OCI-LY7 (cell line): Measurements from ENCODE around the gene UGT1A3. TPM values are rescaled to one million over a fixed set of nuclear protein-coding genes. Genes with fewer than 3 reads are reported as not detected.

ENCODE experiments used
- BruUV-seq: library from RNA; stranded (reverse); fragments of 400-500 nt; replicated peaks from 2 replicates; lab custom pipeline; 2021; lab: Mats Ljungman, UMichigan
- CTCF ChIA-PET: fragments of 300-600 bp; sonication (Branson Sonifier 250); formaldehyde crosslinking; loops from one replicate; lab custom pipeline; 2022; ENCODE audit warnings: antibody characterized with exemption; ENCODE audit not compliant: unreplicated experiment; lab: Charles Lee
- POLR2A ChIA-PET: fragments of 300-600 bp; sonication (Branson Sonifier 250); formaldehyde crosslinking; loops from one replicate; lab custom pipeline; 2022; ENCODE audit warnings: antibody characterized with exemption; lab: Charles Lee
- DNase-seq: peaks from one replicate; pipeline ENCODE4 v3.0.0-alpha.2; 2015; ENCODE audit warnings: low spot score
- H2AFZ ChIP-seq: fragments of 200-600 bp; sonication (generic), shearing (Covaris generic); 2 replicates; pipeline ENCODE4 v1.6.1; 2014; ENCODE audit warnings: mild to moderate bottlenecking, antibody characterized with exemption, low read length, moderate library complexity
- H3K27ac ChIP-seq: fragments of 200-600 bp; sonication (generic); 2 replicates; pipeline ENCODE4 v1.5.1; 2014; ENCODE audit warnings: mixed run types, low read depth, mild to moderate bottlenecking, moderate library complexity, low read length, inconsistent platforms; ENCODE audit not compliant: poor library complexity, severe bottlenecking
- H3K36me3 ChIP-seq: fragments of 200-600 bp; sonication (generic); 2 replicates; pipeline ENCODE4 v1.6.1; 2014; ENCODE audit warnings: mild to moderate bottlenecking, antibody characterized with exemption, low read length, moderate library complexity, mixed read lengths; ENCODE audit not compliant: insufficient read depth
- H3K4me1 ChIP-seq: fragments of 200-600 bp; sonication (generic); 2 replicates; pipeline ENCODE4 v1.5.1; 2014; ENCODE audit warnings: mild to moderate bottlenecking, low read length; ENCODE audit not compliant: insufficient read depth, poor library complexity, severe bottlenecking
- H3K4me2 ChIP-seq: fragments of 200-600 bp; sonication (generic); 2 replicates; pipeline ENCODE4 v1.6.1; 2014; ENCODE audit warnings: mild to moderate bottlenecking, low read length
- H3K4me3 ChIP-seq: fragments of 200-600 bp; sonication (generic); 2 replicates; pipeline ENCODE4 v1.5.1; 2014; ENCODE audit warnings: mild to moderate bottlenecking, low read depth, low read length; ENCODE audit not compliant: poor library complexity, severe bottlenecking
- H3K79me2 ChIP-seq: fragments of 200-600 bp; sonication (generic); 2 replicates; pipeline ENCODE4 v1.6.1; 2016; ENCODE audit warnings: low read depth, mild to moderate bottlenecking, low read length, moderate library complexity, mixed read lengths; ENCODE audit not compliant: insufficient read depth
- H3K9me2 ChIP-seq: fragments of 200-600 bp; sonication (generic); 2 replicates; pipeline ENCODE4 v1.6.1; 2016; ENCODE audit warnings: mild to moderate bottlenecking, low read length, mixed read lengths; ENCODE audit not compliant: insufficient read depth
- H3K9me3 ChIP-seq: fragments of 200-600 bp; sonication (generic); 2 replicates; pipeline ENCODE4 v1.6.1; 2014; ENCODE audit warnings: mild to moderate bottlenecking, mixed run types, low read length, mixed read lengths
- H4K20me1 ChIP-seq: fragments of 200-600 bp; sonication (generic); 2 replicates; pipeline ENCODE4 v1.6.1; 2014; ENCODE audit warnings: mild to moderate bottlenecking, antibody characterized with exemption, low read length, moderate library complexity, mixed read lengths; ENCODE audit not compliant: insufficient read depth
- CTCF ChIP-seq: fragments of 200-600 bp; sonication (generic); conservative IDR thresholded peaks from 2 replicates; pipeline ENCODE4 v1.5.1; 2014; ENCODE audit warnings: mild to moderate bottlenecking, antibody characterized with exemption, low read length, moderate library complexity, mixed read lengths
- EZH2phosphoT487 ChIP-seq: fragments of 200-600 bp; sonication (generic); IDR thresholded peaks from 2 replicates; pipeline ENCODE4 v1.6.1; 2018; ENCODE audit warnings: low read depth, borderline replicate concordance, mild to moderate bottlenecking, mixed run types, antibody characterized with exemption, low read length, moderate library complexity, mixed read lengths
- intact Hi-C: fragments of 100-400 bp; cut with micrococcal nuclease; formaldehyde crosslinking; loops from one replicate; pipeline ENCODE4 v1.10.0; 2022; ENCODE audit not compliant: unreplicated experiment
- total RNA-seq, 2 experiments: library from RNA; depleted of rRNA in 1 of 2; stranded (reverse); fragments of >200 nt in 1 of 2; shearing (Covaris generic) in 1 of 2; gene quantifications; 2 replicates each; pipeline ENCODE4 v1.2.3, GENCODE V29; 2014 to 2022

The UGT1A3 gene
- total RNA-seq, 2 experiments from 2014 or later = not detected

GRCh38 chr2:233778030-233778429 lies 49.2 kb downstream of the UGT1A3 start, which contains the start of gene MROH2A:
MROH2A (plus strand) TSS chr2:233778330; CDS start chr2:233779359, 1,029 bp downstream.
- Histone ChIP-seq H3K9me3 (no peaks in the 10 kb centered on the region), H4K20me1 (no peaks in the 10 kb centered on the region), H3K4me2 (no peak within 1 kb of the TSS), H2AFZ (no peak within 1 kb of the TSS), H3K27ac (no peak within 1 kb of the TSS), H3K9me2 (no peaks in the 10 kb centered on the region), H3K4me3 (no peak within 1 kb of the TSS), H3K79me2 (no peaks in the 10 kb centered on the region), H3K36me3 (no peaks in the 10 kb centered on the region), H3K4me1 (no peaks in the 10 kb centered on the region)
- ChIA-PET POLR2A (no interaction called here), CTCF (no interaction called here)
- no TSS peak for BruUV-seq
- no peak for DNase-seq
- intact Hi-C loops = no loop called here
- TF ChIP-seq CTCF = no peak

- Histone ChIP-seq H3K27ac (no peak overlapping the region), H3K36me3 (no peaks in the 10 kb centered on the region), H3K79me2 (no peaks in the 10 kb centered on the region), H3K4me3 (no peak overlapping the region), H3K4me1 (no peaks in the 10 kb centered on the region), H3K9me2 (no peaks in the 10 kb centered on the region), H3K4me2 (no peak overlapping the region), H2AFZ (no peak overlapping the region), H3K9me3 (no peaks in the 10 kb centered on the region), H4K20me1 (no peaks in the 10 kb centered on the region)
- BruUV-seq = no TSS peak
- intact Hi-C loops = no loop called here
- no peak for DNase-seq
- POLR2A ChIA-PET = interaction anchor here (1.0 kb wide), 1 partner anchor 125 kb away, joined by 4 read pairs; no protein-coding TSS in a partner anchor
- no peak for TF ChIP-seq EZH2phosphoT487
- TF ChIP-seq CTCF = no peak
- CTCF ChIA-PET = no interaction called here
Observed at GRCh38 chr2:233779722-233780121, 50.9 kb downstream of the UGT1A3 start.

GRCh38 chr2:233780771-233781170 lies 51.9 kb downstream of the UGT1A3 start:
- Histone ChIP-seq H3K4me3 (no peak overlapping the region), H3K27ac (no peak overlapping the region), H4K20me1 (no peaks in the 10 kb centered on the region), H3K4me2 (no peak overlapping the region), H3K36me3 (no peaks in the 10 kb centered on the region), H3K9me2 (no peaks in the 10 kb centered on the region), H3K4me1 (no peaks in the 10 kb centered on the region), H3K79me2 (no peaks in the 10 kb centered on the region), H2AFZ (no peak overlapping the region), H3K9me3 (no peaks in the 10 kb centered on the region)
- TF ChIP-seq EZH2phosphoT487 = no peak
- no peak for TF ChIP-seq CTCF
- POLR2A ChIA-PET = interaction anchor here (1.0 to 1.3 kb wide), 2 partner anchors 10 to 126 kb away, joined by 4 read pairs; no protein-coding TSS in a partner anchor
- DNase-seq = no peak
- intact Hi-C loops = no loop called here
- BruUV-seq = no TSS peak
- CTCF ChIA-PET = no interaction called here
